Neural cell (in vitro differentiated cells): Measurements from ENCODE around the gene OR2B6.

ENCODE experiments used
- EP300 ChIP-seq: fragments of 450-650 bp; conservative IDR thresholded peaks from 2 replicates; pipeline ENCODE4 v1.6.1; 2014; ENCODE audit warnings: antibody characterized with exemption, mild to moderate bottlenecking, moderate library complexity; ENCODE audit not compliant: poor library complexity, severe bottlenecking
- POLR2AphosphoS5 ChIP-seq: IDR thresholded peaks from 2 replicates; pipeline ENCODE4 v1.6.1; 2012
- SMC3 ChIP-seq: fragments of 450-650 bp; conservative IDR thresholded peaks from 2 replicates; pipeline ENCODE4 v1.6.1; 2014; ENCODE audit warnings: antibody characterized with exemption, mild to moderate bottlenecking, moderate library complexity; ENCODE audit not compliant: poor library complexity
- TF ChIP-seq, protein P1 (sequence below): fragments of 450-650 bp; IDR thresholded peaks from 2 replicates; pipeline ENCODE4 v1.5.1; 2014; ENCODE audit warnings: antibody characterized with exemption, mild to moderate bottlenecking, moderate library complexity; ENCODE audit not compliant: poor library complexity, severe bottlenecking

DNA sequence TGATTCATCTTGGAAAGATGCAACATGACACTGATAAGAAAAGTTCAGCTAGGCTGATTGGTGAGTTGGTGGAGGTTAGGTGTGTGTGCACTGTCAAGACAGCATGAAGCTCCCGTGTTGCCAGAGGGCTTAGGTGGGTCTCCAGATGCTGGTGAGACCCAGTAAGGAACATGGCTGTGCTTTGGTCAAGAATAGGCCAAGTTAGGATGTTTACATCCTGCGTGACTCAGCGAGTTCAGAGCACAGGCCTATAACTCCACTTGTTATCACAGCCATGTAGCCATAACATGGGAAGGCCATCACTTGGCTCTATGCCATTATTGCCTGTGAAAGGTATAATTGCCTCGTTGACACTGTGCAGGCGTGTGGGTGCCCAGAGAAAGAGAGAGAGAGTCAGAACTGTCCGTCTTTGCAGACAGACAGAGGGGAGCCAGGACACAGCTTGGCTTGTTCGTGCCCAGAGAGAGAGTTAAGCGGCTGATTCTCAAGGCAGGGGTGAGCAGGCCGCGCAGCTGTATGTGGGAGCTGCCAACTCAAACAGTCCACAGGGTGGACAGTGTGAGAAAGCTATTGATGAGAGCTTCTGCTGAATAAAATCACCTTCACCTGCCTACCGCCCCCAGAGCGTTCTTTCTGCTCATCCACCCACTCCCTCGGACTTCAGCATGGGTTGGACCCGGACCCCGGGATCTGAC is 43.5 kb downstream of the OR2B6 start:
- TF ChIP-seq, protein P1, sequence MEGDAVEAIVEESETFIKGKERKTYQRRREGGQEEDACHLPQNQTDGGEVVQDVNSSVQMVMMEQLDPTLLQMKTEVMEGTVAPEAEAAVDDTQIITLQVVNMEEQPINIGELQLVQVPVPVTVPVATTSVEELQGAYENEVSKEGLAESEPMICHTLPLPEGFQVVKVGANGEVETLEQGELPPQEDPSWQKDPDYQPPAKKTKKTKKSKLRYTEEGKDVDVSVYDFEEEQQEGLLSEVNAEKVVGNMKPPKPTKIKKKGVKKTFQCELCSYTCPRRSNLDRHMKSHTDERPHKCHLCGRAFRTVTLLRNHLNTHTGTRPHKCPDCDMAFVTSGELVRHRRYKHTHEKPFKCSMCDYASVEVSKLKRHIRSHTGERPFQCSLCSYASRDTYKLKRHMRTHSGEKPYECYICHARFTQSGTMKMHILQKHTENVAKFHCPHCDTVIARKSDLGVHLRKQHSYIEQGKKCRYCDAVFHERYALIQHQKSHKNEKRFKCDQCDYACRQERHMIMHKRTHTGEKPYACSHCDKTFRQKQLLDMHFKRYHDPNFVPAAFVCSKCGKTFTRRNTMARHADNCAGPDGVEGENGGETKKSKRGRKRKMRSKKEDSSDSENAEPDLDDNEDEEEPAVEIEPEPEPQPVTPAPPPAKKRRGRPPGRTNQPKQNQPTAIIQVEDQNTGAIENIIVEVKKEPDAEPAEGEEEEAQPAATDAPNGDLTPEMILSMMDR, result no peak
- TF ChIP-seq SMC3, result no peak
- no peak for TF ChIP-seq POLR2AphosphoS5
- no peak for TF ChIP-seq EP300
